Measurements from ENCODE around the gene SFRP5.

Gene SFRP5

GRCh38 chr10:97777143-97777542 is 5.3 kb upstream of the SFRP5 start:
- no peak overlapping the region for H3K4me3 ChIP-seq (ENCODE audit: insufficient read depth, low read depth, low read length)
- no peak overlapping the region for H3K27ac ChIP-seq (ENCODE audit: insufficient read depth, low read depth, low read length, poor library complexity, severe bottlenecking)
- WGBS, 2 experiments = 89 to 95% methylated on average over 4 of the region's 4 CpGs
- H3K36me3 ChIP-seq (ENCODE audit: control insufficient read depth, insufficient read depth, low read length) = no peaks in the 10 kb centered on the region
- H3K9me3 ChIP-seq (ENCODE audit: control insufficient read depth, low read length) = no peaks in the 10 kb centered on the region
- peaks cover 24% of the 10 kb centered on the region for H3K4me1 ChIP-seq (ENCODE audit: control insufficient read depth, insufficient read depth, low read length)
- peaks cover 19% of the 10 kb centered on the region for H3K27me3 ChIP-seq (ENCODE audit: control insufficient read depth, insufficient read depth, low read length, poor library complexity, severe bottlenecking)

GRCh38 chr10:97774811-97775294 is 3.1 kb upstream of the SFRP5 start:
- Histone ChIP-seq H3K36me3 (ENCODE audit: control insufficient read depth, insufficient read depth, low read length) (no peaks in the 10 kb centered on the region), H3K27me3 (ENCODE audit: control insufficient read depth, insufficient read depth, low read length, poor library complexity, severe bottlenecking) (peaks cover 42% of the 10 kb centered on the region), H3K4me3 (ENCODE audit: insufficient read depth, low read depth, low read length) (no peak overlapping the region), H3K4me1 (ENCODE audit: control insufficient read depth, insufficient read depth, low read length) (peaks cover 20% of the 10 kb centered on the region), H3K27ac (ENCODE audit: insufficient read depth, low read depth, low read length, poor library complexity, severe bottlenecking) (no peak overlapping the region), H3K9me3 (ENCODE audit: control insufficient read depth, low read length) (no peaks in the 10 kb centered on the region)
- 83 to 89% methylated on average over 10 of the region's 10 CpGs for WGBS, 2 experiments

- H3K9me3 ChIP-seq (ENCODE audit: control insufficient read depth, low read length) = no peaks in the 10 kb centered on the region
- H3K4me3 ChIP-seq (ENCODE audit: insufficient read depth, low read depth, low read length) = no peak overlapping the region
- H3K27ac ChIP-seq (ENCODE audit: insufficient read depth, low read depth, low read length, poor library complexity, severe bottlenecking) = no peak overlapping the region
- peaks cover 14% of the 10 kb centered on the region for H3K4me1 ChIP-seq (ENCODE audit: control insufficient read depth, insufficient read depth, low read length)
- H3K27me3 ChIP-seq (ENCODE audit: control insufficient read depth, insufficient read depth, low read length, poor library complexity, severe bottlenecking) = peaks cover 53% of the 10 kb centered on the region
- WGBS, 2 experiments = 45 to 70% methylated on average over 1 of the region's 1 CpG
- H3K36me3 ChIP-seq (ENCODE audit: control insufficient read depth, insufficient read depth, low read length) = no peaks in the 10 kb centered on the region
Observed at GRCh38 chr10:97773096-97773495, 1.3 kb upstream of the SFRP5 start.

GRCh38 chr10:97771055-97771891 is 526 bp downstream of the SFRP5 start:
- 1% methylated on average over 90 of the region's 90 CpGs for WGBS, 2 experiments
- no peaks in the 10 kb centered on the region for H3K9me3 ChIP-seq (ENCODE audit: control insufficient read depth, low read length)
- H3K36me3 ChIP-seq (ENCODE audit: control insufficient read depth, insufficient read depth, low read length) = no peaks in the 10 kb centered on the region
- H3K4me1 ChIP-seq (ENCODE audit: control insufficient read depth, insufficient read depth, low read length) = peaks cover 14% of the 10 kb centered on the region
- H3K4me3 ChIP-seq (ENCODE audit: insufficient read depth, low read depth, low read length) = peak overlapping the region; percentile 30
- H3K27me3 ChIP-seq (ENCODE audit: control insufficient read depth, insufficient read depth, low read length, poor library complexity, severe bottlenecking) = peaks cover 53% of the 10 kb centered on the region
- no peak overlapping the region for H3K27ac ChIP-seq (ENCODE audit: insufficient read depth, low read depth, low read length, poor library complexity, severe bottlenecking)

GRCh38 chr10:97770255-97770654 is 1.5 kb downstream of the SFRP5 start:
- Histone ChIP-seq H3K4me3 (ENCODE audit: insufficient read depth, low read depth, low read length) (no peak overlapping the region), H3K27ac (ENCODE audit: insufficient read depth, low read depth, low read length, poor library complexity, severe bottlenecking) (no peak overlapping the region), H3K27me3 (ENCODE audit: control insufficient read depth, insufficient read depth, low read length, poor library complexity, severe bottlenecking) (peaks cover 53% of the 10 kb centered on the region), H3K9me3 (ENCODE audit: control insufficient read depth, low read length) (no peaks in the 10 kb centered on the region), H3K36me3 (ENCODE audit: control insufficient read depth, insufficient read depth, low read length) (no peaks in the 10 kb centered on the region), H3K4me1 (ENCODE audit: control insufficient read depth, insufficient read depth, low read length) (peaks cover 14% of the 10 kb centered on the region)
- 84% methylated on average over 5 of the region's 5 CpGs for WGBS, 2 experiments

GRCh38 chr10:97768322-97769315 is 3.2 kb downstream of the SFRP5 start:
- Histone ChIP-seq H3K27me3 (ENCODE audit: control insufficient read depth, insufficient read depth, low read length, poor library complexity, severe bottlenecking) (peaks cover 48% of the 10 kb centered on the region), H3K36me3 (ENCODE audit: control insufficient read depth, insufficient read depth, low read length) (no peaks in the 10 kb centered on the region), H3K4me1 (ENCODE audit: control insufficient read depth, insufficient read depth, low read length) (peaks cover 14% of the 10 kb centered on the region), H3K9me3 (ENCODE audit: control insufficient read depth, low read length) (no peaks in the 10 kb centered on the region), H3K27ac (ENCODE audit: insufficient read depth, low read depth, low read length, poor library complexity, severe bottlenecking) (no peak overlapping the region), H3K4me3 (ENCODE audit: insufficient read depth, low read depth, low read length) (no peak overlapping the region)
- 92 to 93% methylated on average over 9 of the region's 9 CpGs for WGBS, 2 experiments

- Histone ChIP-seq H3K4me1 (ENCODE audit: control insufficient read depth, insufficient read depth, low read length) (peaks cover 25% of the 10 kb centered on the region), H3K27ac (ENCODE audit: insufficient read depth, low read depth, low read length, poor library complexity, severe bottlenecking) (no peak overlapping the region), H3K36me3 (ENCODE audit: control insufficient read depth, insufficient read depth, low read length) (no peaks in the 10 kb centered on the region), H3K4me3 (ENCODE audit: insufficient read depth, low read depth, low read length) (no peak overlapping the region), H3K27me3 (ENCODE audit: control insufficient read depth, insufficient read depth, low read length, poor library complexity, severe bottlenecking) (peaks cover 35% of the 10 kb centered on the region), H3K9me3 (ENCODE audit: control insufficient read depth, low read length) (no peaks in the 10 kb centered on the region)
- WGBS, 2 experiments = 94 to 95% methylated on average over 22 of the region's 22 CpGs
Observed at GRCh38 chr10:97766996-97767924, 4.5 kb downstream of the SFRP5 start.

- Histone ChIP-seq H3K27me3 (ENCODE audit: control insufficient read depth, insufficient read depth, low read length, poor library complexity, severe bottlenecking) (peaks cover 25% of the 10 kb centered on the region), H3K9me3 (ENCODE audit: control insufficient read depth, low read length) (no peaks in the 10 kb centered on the region), H3K27ac (ENCODE audit: insufficient read depth, low read depth, low read length, poor library complexity, severe bottlenecking) (no peak overlapping the region), H3K4me3 (ENCODE audit: insufficient read depth, low read depth, low read length) (no peak overlapping the region), H3K4me1 (ENCODE audit: control insufficient read depth, insufficient read depth, low read length) (peaks cover 20% of the 10 kb centered on the region), H3K36me3 (ENCODE audit: control insufficient read depth, insufficient read depth, low read length) (no peaks in the 10 kb centered on the region)
- 94% methylated on average over 13 of the region's 13 CpGs for WGBS, 2 experiments
Observed at GRCh38 chr10:97766106-97766810, 5.5 kb downstream of the SFRP5 start.

GRCh38 chr10:97765201-97765600 is 6.6 kb downstream of the SFRP5 start:
- WGBS, 2 experiments = 95 to 97% methylated on average over 15 of the region's 15 CpGs
- peaks cover 14% of the 10 kb centered on the region for H3K4me1 ChIP-seq (ENCODE audit: control insufficient read depth, insufficient read depth, low read length)
- H3K27ac ChIP-seq (ENCODE audit: insufficient read depth, low read depth, low read length, poor library complexity, severe bottlenecking) = no peak overlapping the region
- H3K4me3 ChIP-seq (ENCODE audit: insufficient read depth, low read depth, low read length) = no peak overlapping the region
- H3K27me3 ChIP-seq (ENCODE audit: control insufficient read depth, insufficient read depth, low read length, poor library complexity, severe bottlenecking) = peaks cover 14% of the 10 kb centered on the region
- no peaks in the 10 kb centered on the region for H3K9me3 ChIP-seq (ENCODE audit: control insufficient read depth, low read length)
- H3K36me3 ChIP-seq (ENCODE audit: control insufficient read depth, insufficient read depth, low read length) = no peaks in the 10 kb centered on the region
